Hematopoietic multipotent progenitor cell treated with erythropoietin and hydrocortisone succinate and interleukin-3 and kit ligand, for 8 days (in vitro differentiated cells): Measurements from ENCODE around the gene LANCL1.

Source experiments
- DNase-seq: peaks from one replicate; pipeline ENCODE4 v3.0.0-alpha.2; 2015

LANCL1 gene

DNA sequence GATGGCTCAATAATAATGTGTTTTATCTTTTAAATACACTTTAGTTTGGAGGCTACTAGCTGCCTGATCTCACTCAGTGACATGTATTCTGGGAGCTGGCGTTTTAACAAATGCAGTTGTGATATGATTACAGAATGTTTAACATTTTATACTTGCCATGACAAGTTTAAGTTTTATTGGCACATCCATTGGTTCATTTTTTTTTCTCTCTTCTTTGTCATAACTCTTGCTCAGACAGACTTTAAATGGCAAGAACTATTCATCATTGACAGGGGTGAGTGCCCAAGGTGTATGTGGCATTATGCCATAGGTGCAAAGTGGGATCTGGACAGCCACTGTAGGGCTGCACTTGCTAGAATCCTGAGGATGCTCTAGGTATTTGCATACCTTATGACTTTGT lies 89.5 kb downstream of the LANCL1 start:
- DNase-seq = no peak
